ENCODE measurements around the gene UBAC2. TPM values are rescaled to one million over a fixed set of nuclear protein-coding genes. Genes with fewer than 3 reads are reported as not detected.

Gene UBAC2
- total and polyA plus RNA-seq, 2 donors: 53.1 to 57.2 TPM

GRCh38 chr13:99251921-99252320, 51.3 kb downstream of the UBAC2 start:
- Histone ChIP-seq H3K27ac (ENCODE audit: low read depth) (no peak overlapping the region), H3K4me1 (ENCODE audit: insufficient read depth) (no peaks in the 10 kb centered on the region), H3K4me3 (ENCODE audit: low read depth, low read length) (no peak overlapping the region), H3K36me3 (ENCODE audit: insufficient read depth) (peaks cover 1% of the 10 kb centered on the region)
- 91% methylated on average over 4 of the region's 4 CpGs for WGBS
- DNase-seq (ENCODE audit: extremely low spot score): no peak

GRCh38 chr13:99254830-99255229, 54.2 kb downstream of the UBAC2 start:
- peaks cover 1% of the 10 kb centered on the region for H3K36me3 ChIP-seq (ENCODE audit: insufficient read depth)
- WGBS: 90% methylated on average over 14 of the region's 14 CpGs
- DNase-seq (ENCODE audit: extremely low spot score): no peak
- no peaks in the 10 kb centered on the region for H3K4me1 ChIP-seq (ENCODE audit: insufficient read depth)
- no peak overlapping the region for H3K27ac ChIP-seq (ENCODE audit: low read depth)
- no peak overlapping the region for H3K4me3 ChIP-seq (ENCODE audit: low read depth, low read length)

- DNase-seq (ENCODE audit: extremely low spot score): no peak
- H3K4me1 ChIP-seq (ENCODE audit: insufficient read depth): no peaks in the 10 kb centered on the region
- H3K27ac ChIP-seq (ENCODE audit: low read depth): no peak overlapping the region
- H3K36me3 ChIP-seq (ENCODE audit: insufficient read depth): peaks cover 1% of the 10 kb centered on the region
- 71% methylated on average over 10 of the region's 10 CpGs for WGBS
- H3K4me3 ChIP-seq (ENCODE audit: low read depth, low read length): no peak overlapping the region
These were observed 54.6 kb downstream of the UBAC2 start for GRCh38 chr13:99255271-99255670.

- no peak for DNase-seq (ENCODE audit: extremely low spot score)
- Histone ChIP-seq H3K4me1 (ENCODE audit: insufficient read depth) (no peaks in the 10 kb centered on the region), H3K4me3 (ENCODE audit: low read depth, low read length) (no peak overlapping the region), H3K27ac (ENCODE audit: low read depth) (no peak overlapping the region), H3K36me3 (ENCODE audit: insufficient read depth) (peaks cover 1% of the 10 kb centered on the region)
- WGBS: 93% methylated on average over 2 of the region's 2 CpGs
These were observed 55.6 kb downstream of the UBAC2 start for GRCh38 chr13:99256283-99256682.

- Histone ChIP-seq H3K4me3 (ENCODE audit: low read depth, low read length) (no peak overlapping the region), H3K4me1 (ENCODE audit: insufficient read depth) (no peaks in the 10 kb centered on the region), H3K36me3 (ENCODE audit: insufficient read depth) (peaks cover 1% of the 10 kb centered on the region), H3K27ac (ENCODE audit: low read depth) (no peak overlapping the region)
- WGBS: 81% methylated on average over 3 of the region's 3 CpGs
- DNase-seq (ENCODE audit: extremely low spot score): no peak
These were observed 56.1 kb downstream of the UBAC2 start for GRCh38 chr13:99256709-99257108.

- Histone ChIP-seq H3K4me1 (ENCODE audit: insufficient read depth) (no peaks in the 10 kb centered on the region), H3K4me3 (ENCODE audit: low read depth, low read length) (no peak overlapping the region), H3K36me3 (ENCODE audit: insufficient read depth) (peaks cover 1% of the 10 kb centered on the region), H3K27ac (ENCODE audit: low read depth) (no peak overlapping the region)
- WGBS: 81% methylated on average over 2 of the region's 2 CpGs
- no peak for DNase-seq (ENCODE audit: extremely low spot score)
These were observed 56.6 kb downstream of the UBAC2 start for GRCh38 chr13:99257291-99257690.

- Histone ChIP-seq H3K27ac (ENCODE audit: low read depth) (no peak within 1 kb of the TSS), H3K4me1 (ENCODE audit: insufficient read depth) (no peaks in the 10 kb centered on the region), H3K36me3 (ENCODE audit: insufficient read depth) (peaks cover 1% of the 10 kb centered on the region), H3K4me3 (ENCODE audit: low read depth, low read length) (no peak within 1 kb of the TSS)
- DNase-seq (ENCODE audit: extremely low spot score): no peak
- WGBS: 74% methylated on average over 4 of the region's 4 CpGs
These were observed 57.7 kb downstream of the UBAC2 start, which contains the start of gene GPR18 for GRCh38 chr13:99258210-99258860. TSS of gene GPR18 (minus strand) at chr13:99258379. CDS start at chr13:99255872, 2,507 bp downstream.

GRCh38 chr13:99258946-99259345, 58.3 kb downstream of the UBAC2 start:
- WGBS: 90% methylated on average over 3 of the region's 3 CpGs
- H3K27ac ChIP-seq (ENCODE audit: low read depth): no peak overlapping the region
- H3K4me3 ChIP-seq (ENCODE audit: low read depth, low read length): no peak overlapping the region
- H3K36me3 ChIP-seq (ENCODE audit: insufficient read depth): peaks cover 1% of the 10 kb centered on the region
- no peak for DNase-seq (ENCODE audit: extremely low spot score)
- no peaks in the 10 kb centered on the region for H3K4me1 ChIP-seq (ENCODE audit: insufficient read depth)

GRCh38 chr13:99260216-99260615, 59.6 kb downstream of the UBAC2 start:
- peaks cover 1% of the 10 kb centered on the region for H3K36me3 ChIP-seq (ENCODE audit: insufficient read depth)
- WGBS: 88% methylated on average over 5 of the region's 5 CpGs
- DNase-seq (ENCODE audit: extremely low spot score): no peak
- H3K4me1 ChIP-seq (ENCODE audit: insufficient read depth): no peaks in the 10 kb centered on the region
- no peak overlapping the region for H3K4me3 ChIP-seq (ENCODE audit: low read depth, low read length)
- H3K27ac ChIP-seq (ENCODE audit: low read depth): no peak overlapping the region

- no peaks in the 10 kb centered on the region for H3K36me3 ChIP-seq (ENCODE audit: insufficient read depth)
- DNase-seq (ENCODE audit: extremely low spot score): no peak
- no peak overlapping the region for H3K27ac ChIP-seq (ENCODE audit: low read depth)
- H3K4me3 ChIP-seq (ENCODE audit: low read depth, low read length): no peak overlapping the region
- no peaks in the 10 kb centered on the region for H3K4me1 ChIP-seq (ENCODE audit: insufficient read depth)
- 94% methylated on average over 1 of the region's 1 CpG for WGBS
These were observed 60.4 kb downstream of the UBAC2 start for GRCh38 chr13:99261059-99261458.

GRCh38 chr13:99263126-99263785, 62.6 kb downstream of the UBAC2 start:
- H3K4me3 ChIP-seq (ENCODE audit: low read depth, low read length): no peak overlapping the region
- no peak for DNase-seq (ENCODE audit: extremely low spot score)
- H3K4me1 ChIP-seq (ENCODE audit: insufficient read depth): no peaks in the 10 kb centered on the region
- WGBS: 83% methylated on average over 7 of the region's 7 CpGs
- no peak overlapping the region for H3K27ac ChIP-seq (ENCODE audit: low read depth)
- no peaks in the 10 kb centered on the region for H3K36me3 ChIP-seq (ENCODE audit: insufficient read depth)

GRCh38 chr13:99264051-99264450, 63.4 kb downstream of the UBAC2 start:
- Histone ChIP-seq H3K36me3 (ENCODE audit: insufficient read depth) (no peaks in the 10 kb centered on the region), H3K27ac (ENCODE audit: low read depth) (no peak overlapping the region), H3K4me3 (ENCODE audit: low read depth, low read length) (no peak overlapping the region), H3K4me1 (ENCODE audit: insufficient read depth) (no peaks in the 10 kb centered on the region)
- 25% methylated on average over 1 of the region's 1 CpG for WGBS
- DNase-seq (ENCODE audit: extremely low spot score): no peak

- Histone ChIP-seq H3K36me3 (ENCODE audit: insufficient read depth) (no peaks in the 10 kb centered on the region), H3K4me1 (ENCODE audit: insufficient read depth) (no peaks in the 10 kb centered on the region), H3K27ac (ENCODE audit: low read depth) (no peak overlapping the region), H3K4me3 (ENCODE audit: low read depth, low read length) (no peak overlapping the region)
- 78% methylated on average over 8 of the region's 8 CpGs for WGBS
- no peak for DNase-seq (ENCODE audit: extremely low spot score)
These were observed 64.6 kb downstream of the UBAC2 start for GRCh38 chr13:99265162-99265800.

GRCh38 chr13:99265821-99266426, 65.3 kb downstream of the UBAC2 start:
- no peaks in the 10 kb centered on the region for H3K36me3 ChIP-seq (ENCODE audit: insufficient read depth)
- H3K4me1 ChIP-seq (ENCODE audit: insufficient read depth): no peaks in the 10 kb centered on the region
- WGBS: 43% methylated on average over 3 of the region's 3 CpGs
- no peak overlapping the region for H3K27ac ChIP-seq (ENCODE audit: low read depth)
- H3K4me3 ChIP-seq (ENCODE audit: low read depth, low read length): no peak overlapping the region
- no peak for DNase-seq (ENCODE audit: extremely low spot score)
